NCI-H748 treated with DMSO at 0.1 percent for 48 hours (cell line): ENCODE measurements around the gene KRTAP10-6.
"Not testable (repeated sequence)": the region's sequence is repeated elsewhere in the genome, so short reads cannot be mapped to it uniquely, and the experiment has no call there.

Experiments used
- DNase-seq: peaks from one replicate; lab custom pipeline; 2025; lab: John Stamatoyannopoulos, UW

Gene KRTAP10-6

GRCh38 chr21:44557491-44558328 is 34.6 kb downstream of the KRTAP10-6 start:
- no peak for DNase-seq

- DNase-seq = no peak
Measured at GRCh38 chr21:44556879-44557278, 35.4 kb downstream of the KRTAP10-6 start.

GRCh38 chr21:44555200-44555875 is 37.0 kb downstream of the KRTAP10-6 start:
- no peak for DNase-seq

DNA sequence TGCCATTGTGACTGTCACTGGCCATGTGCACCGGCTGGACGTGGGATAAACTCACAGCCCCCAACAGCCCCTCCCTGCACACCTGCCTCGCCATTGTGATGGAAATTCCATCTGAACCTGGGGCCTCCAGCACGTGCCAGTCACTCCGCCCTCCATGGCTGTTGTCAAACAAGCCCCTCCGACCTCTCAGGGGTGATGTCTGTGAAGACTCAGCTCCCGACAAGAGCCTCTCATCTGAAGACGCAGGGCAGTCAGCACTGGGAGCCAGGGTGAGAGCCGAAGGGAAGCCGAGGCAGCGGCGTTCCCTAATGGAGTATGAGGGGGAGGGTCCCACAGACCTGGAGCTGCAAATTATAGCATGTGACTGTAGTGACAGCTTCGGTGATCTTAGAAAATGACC is 39.6 kb downstream of the KRTAP10-6 start:
- no peak for DNase-seq

GRCh38 chr21:44552136-44552535 is 40.2 kb downstream of the KRTAP10-6 start:
- no peak for DNase-seq

DNA sequence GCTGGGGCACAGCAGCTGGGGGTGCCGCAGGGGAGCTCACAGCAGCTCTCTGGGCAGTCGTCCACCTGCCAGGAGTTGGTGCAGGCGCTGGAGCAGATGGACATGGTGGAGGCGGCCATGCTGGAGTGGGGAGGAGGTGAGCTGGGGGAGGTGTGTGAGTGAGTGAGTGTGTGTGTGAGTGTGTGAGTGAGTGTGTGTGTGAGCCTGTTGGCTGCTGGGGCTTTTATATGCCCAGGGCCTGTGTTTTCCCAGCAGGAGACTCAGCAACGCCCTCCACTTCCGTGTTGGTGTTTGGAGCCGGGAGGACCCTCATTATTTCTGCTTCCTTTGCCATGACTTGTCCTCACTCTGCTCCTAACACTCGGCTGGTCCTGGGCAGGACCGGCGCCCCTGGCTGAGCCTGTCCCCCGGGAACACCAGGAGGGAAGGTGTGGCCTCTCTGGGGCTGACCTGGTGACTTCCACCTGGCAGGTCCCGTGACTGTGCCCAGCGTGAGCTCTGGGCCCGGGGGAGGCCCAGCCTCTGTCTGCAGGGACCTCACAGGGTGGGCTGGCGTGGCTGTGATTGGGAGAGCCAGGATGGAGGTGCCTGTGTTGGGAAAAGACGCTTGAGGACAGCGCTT is 40.9 kb downstream of the KRTAP10-6 start, which contains the start of gene KRTAP10-2:
KRTAP10-2 (minus strand) TSS at position 166 of the 622 bp plus-strand sequence; CDS start at position 119, 47 bp downstream.
- no peak for DNase-seq

GRCh38 chr21:44550807-44551206 is 41.5 kb downstream of the KRTAP10-6 start:
- DNase-seq = no peak

- not testable (repeated sequence) for DNase-seq
Measured at GRCh38 chr21:44550285-44550684, 42.0 kb downstream of the KRTAP10-6 start.

DNA sequence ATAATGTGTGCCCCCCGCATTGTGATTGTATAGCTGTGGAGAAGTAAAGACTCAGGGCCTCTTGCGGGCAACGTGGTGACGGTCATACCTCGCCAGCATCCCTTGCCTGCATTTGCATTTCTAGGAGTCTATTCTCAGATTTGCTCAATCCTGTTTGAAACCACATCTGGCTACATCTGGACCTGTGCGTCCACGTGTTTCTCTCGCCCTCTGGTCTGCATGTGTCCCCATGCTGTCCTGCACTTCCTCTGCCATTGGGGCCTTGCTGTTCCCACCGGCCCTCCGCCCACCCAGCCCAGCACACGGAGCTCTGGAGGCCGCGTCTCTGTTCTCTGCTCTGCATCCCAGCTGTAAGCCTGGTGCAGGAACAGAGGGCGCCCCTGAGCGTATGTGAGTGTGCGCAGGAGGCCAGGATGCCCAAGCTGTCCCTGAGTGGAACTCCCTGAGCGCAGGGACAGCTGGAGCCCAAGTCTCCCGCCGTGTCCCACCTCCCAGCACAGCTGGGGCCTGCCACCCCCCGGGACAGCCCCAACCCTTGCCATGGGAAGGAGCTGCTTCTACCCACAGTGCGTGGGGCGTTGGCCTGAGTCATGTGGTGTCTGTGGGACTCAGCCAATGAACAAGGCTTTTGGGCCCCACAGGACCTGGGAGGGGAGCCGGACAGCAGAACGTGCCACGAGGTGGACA is 42.6 kb downstream of the KRTAP10-6 start:
- no peak for DNase-seq

GRCh38 chr21:44548922-44549321 is 43.4 kb downstream of the KRTAP10-6 start:
- DNase-seq = no peak

- DNase-seq = no peak
Measured at GRCh38 chr21:44548381-44548780, 43.9 kb downstream of the KRTAP10-6 start.

DNA sequence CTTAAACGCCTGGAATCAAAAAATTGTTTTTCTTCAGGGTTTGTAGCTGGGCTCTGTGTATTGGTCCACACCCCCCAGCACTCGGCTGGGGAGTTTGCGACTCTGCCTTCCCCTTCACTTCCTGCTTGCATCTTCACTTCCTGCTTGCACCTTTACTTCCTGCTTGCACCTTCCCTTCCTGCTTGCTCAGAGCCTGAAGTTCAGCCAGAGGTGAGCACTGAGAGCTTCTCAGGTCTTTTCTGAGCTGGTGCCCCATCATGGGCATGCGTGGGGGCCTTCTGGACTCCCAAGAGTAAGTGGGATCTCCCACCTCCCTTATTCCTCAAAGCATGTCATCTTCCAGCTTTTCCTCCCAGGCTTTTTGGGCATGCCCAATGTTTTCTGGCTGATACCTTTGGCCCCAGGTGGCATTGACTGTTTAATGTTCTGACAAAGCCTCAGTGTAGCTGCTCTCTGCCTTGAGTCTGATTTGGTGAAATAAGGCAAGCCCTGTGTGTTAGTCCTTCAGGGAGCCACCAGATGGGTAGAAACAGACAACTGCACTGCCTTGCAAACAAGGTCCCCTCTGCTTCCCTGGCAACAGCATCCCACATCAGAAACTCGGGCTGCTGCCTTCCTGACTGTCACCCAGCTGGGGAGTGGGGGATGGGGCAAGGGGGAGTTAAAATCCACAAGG is 44.5 kb downstream of the KRTAP10-6 start:
- no peak for DNase-seq

GRCh38 chr21:44544566-44544965 is 47.7 kb downstream of the KRTAP10-6 start:
- DNase-seq = no peak

- no peak for DNase-seq
Measured at GRCh38 chr21:44542716-44543115, 49.6 kb downstream of the KRTAP10-6 start.
